Measurements from ENCODE around the gene PTPRM. TPM values are rescaled to one million over a fixed set of nuclear protein-coding genes. Genes with fewer than 3 reads are reported as not detected.

The PTPRM gene
- total RNA-seq, 1 donor from 2014 or later = 131 TPM

- TF ChIP-seq CTCF (IDR thresholded peaks at IDR 0.05) = no peak
- Mint-ChIP-seq H3K4me3 (ENCODE audit: unreplicated experiment) (no peak overlapping the region), H3K4me1 (ENCODE audit: low read depth) (peaks cover 17% of the 10 kb centered on the region), H3K9me3 (ENCODE audit: low read depth) (no peaks in the 10 kb centered on the region), H3K27ac (ENCODE audit: unreplicated experiment) (no peak overlapping the region), H3K36me3 (ENCODE audit: low read depth) (peaks cover 9% of the 10 kb centered on the region), H3K27me3 (ENCODE audit: low read depth) (no peaks in the 10 kb centered on the region)
- no peak for DNase-seq (ENCODE audit: low spot score)
These were observed 539.5 kb downstream of the PTPRM start for GRCh38 chr18:8106603-8107002.

- peaks cover 8% of the 10 kb centered on the region for H3K36me3 Mint-ChIP-seq (ENCODE audit: low read depth)
- no peak overlapping the region for H3K4me3 Mint-ChIP-seq (ENCODE audit: unreplicated experiment)
- DNase-seq (ENCODE audit: low spot score) = no peak
- H3K27me3 Mint-ChIP-seq (ENCODE audit: low read depth) = no peaks in the 10 kb centered on the region
- no peak overlapping the region for H3K27ac Mint-ChIP-seq (ENCODE audit: unreplicated experiment)
- peaks cover 15% of the 10 kb centered on the region for H3K4me1 Mint-ChIP-seq (ENCODE audit: low read depth)
- H3K9me3 Mint-ChIP-seq (ENCODE audit: low read depth) = no peaks in the 10 kb centered on the region
- no peak for TF ChIP-seq CTCF (IDR thresholded peaks at IDR 0.05)
These were observed 540.3 kb downstream of the PTPRM start for GRCh38 chr18:8107426-8107825.

GRCh38 chr18:8114480-8114879 is 547.4 kb downstream of the PTPRM start:
- no peaks in the 10 kb centered on the region for H3K27me3 Mint-ChIP-seq (ENCODE audit: low read depth)
- peaks cover 3% of the 10 kb centered on the region for H3K36me3 Mint-ChIP-seq (ENCODE audit: low read depth)
- no peak for TF ChIP-seq CTCF (IDR thresholded peaks at IDR 0.05)
- no peak for DNase-seq (ENCODE audit: low spot score)
- no peaks in the 10 kb centered on the region for H3K9me3 Mint-ChIP-seq (ENCODE audit: low read depth)
- peaks cover 7% of the 10 kb centered on the region for H3K4me1 Mint-ChIP-seq (ENCODE audit: low read depth)
- no peak overlapping the region for H3K4me3 Mint-ChIP-seq (ENCODE audit: unreplicated experiment)
- H3K27ac Mint-ChIP-seq (ENCODE audit: unreplicated experiment) = no peak overlapping the region

GRCh38 chr18:8116341-8117005 is 549.4 kb downstream of the PTPRM start:
- Mint-ChIP-seq H3K36me3 (ENCODE audit: low read depth) (no peaks in the 10 kb centered on the region), H3K4me3 (ENCODE audit: unreplicated experiment) (no peak overlapping the region), H3K27ac (ENCODE audit: unreplicated experiment) (no peak overlapping the region), H3K4me1 (ENCODE audit: low read depth) (peaks cover 9% of the 10 kb centered on the region), H3K9me3 (ENCODE audit: low read depth) (no peaks in the 10 kb centered on the region), H3K27me3 (ENCODE audit: low read depth) (no peaks in the 10 kb centered on the region)
- TF ChIP-seq CTCF (IDR thresholded peaks at IDR 0.05) = no peak
- no peak for DNase-seq (ENCODE audit: low spot score)

GRCh38 chr18:8117006-8117371 is 549.9 kb downstream of the PTPRM start:
- H3K27ac Mint-ChIP-seq (ENCODE audit: unreplicated experiment) = no peak overlapping the region
- TF ChIP-seq CTCF (IDR thresholded peaks at IDR 0.05) = no peak
- H3K36me3 Mint-ChIP-seq (ENCODE audit: low read depth) = no peaks in the 10 kb centered on the region
- no peak for DNase-seq (ENCODE audit: low spot score)
- H3K4me3 Mint-ChIP-seq (ENCODE audit: unreplicated experiment) = no peak overlapping the region
- peaks cover 14% of the 10 kb centered on the region for H3K4me1 Mint-ChIP-seq (ENCODE audit: low read depth)
- no peaks in the 10 kb centered on the region for H3K9me3 Mint-ChIP-seq (ENCODE audit: low read depth)
- H3K27me3 Mint-ChIP-seq (ENCODE audit: low read depth) = no peaks in the 10 kb centered on the region
